HepG2 (cell line): ENCODE measurements around the gene STAT4. TPM values are rescaled to one million over a fixed set of nuclear protein-coding genes. Genes with fewer than 3 reads are reported as not detected.

Experiments
- AKAP8 ChIP-seq: sonication (generic); formaldehyde crosslinking; IDR thresholded peaks from 2 replicates; pipeline ENCODE4 v1.5.1; 2020; ENCODE audit warnings: mild to moderate bottlenecking, missing genetic modification reagents
- DMAP1 ChIP-seq: IDR thresholded peaks from 2 replicates; pipeline ENCODE4 v1.6.1; 2016
- GABPB1 ChIP-seq: IDR thresholded peaks from 2 replicates; pipeline ENCODE4 v1.6.1; 2016; ENCODE audit warnings: mild to moderate bottlenecking, missing genetic modification reagents, moderate library complexity, missing compliant biosample characterization
- HNF4G ChIP-seq, 2 experiments: sonication (generic) in 1 of 2; formaldehyde crosslinking in 1 of 2; IDR thresholded peaks; 2 replicates each; pipeline versions ENCODE4 v1.4.0 to v1.6.1; 2011 to 2020; ENCODE audit warnings: borderline replicate concordance in 2 of 2, low read depth in 2 of 2, mild to moderate bottlenecking in 2 of 2, low read length in 1 of 2, missing genetic modification reagents in 1 of 2, moderate library complexity in 1 of 2
- KAT2B ChIP-seq: fragments of 150-350 bp; IDR thresholded peaks from 2 replicates; pipeline ENCODE4 v1.6.1; 2014; ENCODE audit warnings: low read depth, low read length, borderline replicate concordance
- NR2F6 ChIP-seq, 2 experiments: IDR thresholded peaks; 2 replicates each; pipeline ENCODE4 v1.6.1; 2016; ENCODE audit warnings: antibody characterized with exemption in 1 of 2, mild to moderate bottlenecking in 1 of 2
- RELA ChIP-seq: sonication (generic); formaldehyde crosslinking; IDR thresholded peaks from 2 replicates; pipeline ENCODE4 v1.4.0; 2020; ENCODE audit warnings: missing genetic modification reagents
- SAP130 ChIP-seq: IDR thresholded peaks from 2 replicates; pipeline ENCODE4 v1.6.1; 2016; ENCODE audit warnings: low read depth
- SKI ChIP-seq: fragments of 450-650 bp; IDR thresholded peaks from one replicate; pipeline ENCODE4 v1.6.1; 2018; ENCODE audit warnings: mild to moderate bottlenecking; ENCODE audit not compliant: partially characterized antibody
- TCF12 ChIP-seq, 2 experiments: fragments of 450-650 bp in 1 of 2; sonication (generic) in 1 of 2; formaldehyde crosslinking in 1 of 2; IDR thresholded peaks; 2 replicates each; pipeline versions ENCODE4 v1.6.1 to v1.8.0; 2017 to 2022; ENCODE audit warnings: antibody characterized with exemption in 1 of 2, mild to moderate bottlenecking in 1 of 2, missing genetic modification reagents in 1 of 2, moderate library complexity in 1 of 2
- TEAD2 ChIP-seq: sonication (generic); formaldehyde crosslinking; IDR thresholded peaks from 2 replicates; pipeline ENCODE4 v1.9.0; 2021; ENCODE audit warnings: missing genetic modification reagents
- ZBTB8A ChIP-seq: sonication (generic); formaldehyde crosslinking; IDR thresholded peaks from 2 replicates; pipeline ENCODE4 v1.4.0; 2020; ENCODE audit warnings: mild to moderate bottlenecking, low read depth, missing genetic modification reagents, borderline replicate concordance
- ZNF224 ChIP-seq: sonication (generic); formaldehyde crosslinking; IDR thresholded peaks from 2 replicates; pipeline ENCODE4 v1.5.0; 2020; ENCODE audit warnings: mild to moderate bottlenecking, missing genetic modification reagents
- ZNF232 ChIP-seq: sonication (generic); formaldehyde crosslinking; IDR thresholded peaks from 2 replicates; pipeline ENCODE4 v1.4.0; 2020; ENCODE audit warnings: missing genetic modification reagents, borderline replicate concordance
- ZNF496 ChIP-seq: sonication (generic); formaldehyde crosslinking; IDR thresholded peaks from 2 replicates; pipeline ENCODE4 v1.8.1; 2023; ENCODE audit warnings: mild to moderate bottlenecking, moderate library complexity, missing genetic modification reagents; ENCODE audit not compliant: insufficient replicate concordance
- ZNF615 ChIP-seq: sonication (generic); formaldehyde crosslinking; IDR thresholded peaks from 2 replicates; pipeline ENCODE4 v1.5.0; 2020; ENCODE audit warnings: mild to moderate bottlenecking, missing genetic modification reagents, borderline replicate concordance
- ZNF616 ChIP-seq: sonication (generic); formaldehyde crosslinking; IDR thresholded peaks from 2 replicates; pipeline ENCODE4 v1.5.0; 2020; ENCODE audit warnings: low read depth, mild to moderate bottlenecking, missing genetic modification reagents
- ZNF660 ChIP-seq: sonication (generic); formaldehyde crosslinking; IDR thresholded peaks from 2 replicates; pipeline ENCODE4 v1.5.1; 2020; ENCODE audit warnings: mild to moderate bottlenecking, low read depth, missing genetic modification reagents, borderline replicate concordance
- polyA plus RNA-seq, 8 experiments: library from polyadenylated mRNA; depleted of rRNA in 3 of 8; stranded (reverse) in 7 of 8; unstranded in 1 of 8; fragments of >200 nt; fragmentation: Illumina TruSeq in 4 of 8; extraction: Trizol in 4 of 8; gene quantifications; 2 replicates each; pipeline versions ENCODE4 v1.2.1 to v1.2.3, GENCODE V29; 2011 to 2016; ENCODE audit warnings: low read depth in 4 of 8, missing spikeins in 1 of 8, mixed read lengths in 1 of 8; ENCODE audit not compliant: insufficient read depth in 1 of 8
- total RNA-seq, 5 experiments: library from RNA; depleted of rRNA; stranded (reverse); fragments of >200 nt; fragmentation: Illumina TruSeq; extraction: Trizol; gene quantifications; 2 replicates each; pipeline ENCODE4 v1.2.3, GENCODE V29; 2016; ENCODE audit warnings: low read depth in 1 of 5
- TF ChIP-seq, protein P1 (sequence below): sonication (generic); formaldehyde crosslinking; IDR thresholded peaks from 2 replicates; pipeline ENCODE4 v1.5.1; 2020; ENCODE audit warnings: mild to moderate bottlenecking, missing genetic modification reagents, borderline replicate concordance
- TF ChIP-seq, protein P2 (sequence below): sonication (generic); formaldehyde crosslinking; IDR thresholded peaks from 2 replicates; pipeline ENCODE4 v1.4.0; 2020; ENCODE audit warnings: missing genetic modification reagents, borderline replicate concordance
- TF ChIP-seq, protein P3 (sequence below): sonication (generic); formaldehyde crosslinking; IDR thresholded peaks from 2 replicates; pipeline ENCODE4 v1.4.0; 2020; ENCODE audit warnings: missing genetic modification reagents, borderline replicate concordance

Gene STAT4
- total and polyA plus RNA-seq, 2 of the 13 experiments (the other 11 are each of a cell fraction or from before 2014, with no cell fraction given): 0.37 TPM; not detected in 1

DNA sequence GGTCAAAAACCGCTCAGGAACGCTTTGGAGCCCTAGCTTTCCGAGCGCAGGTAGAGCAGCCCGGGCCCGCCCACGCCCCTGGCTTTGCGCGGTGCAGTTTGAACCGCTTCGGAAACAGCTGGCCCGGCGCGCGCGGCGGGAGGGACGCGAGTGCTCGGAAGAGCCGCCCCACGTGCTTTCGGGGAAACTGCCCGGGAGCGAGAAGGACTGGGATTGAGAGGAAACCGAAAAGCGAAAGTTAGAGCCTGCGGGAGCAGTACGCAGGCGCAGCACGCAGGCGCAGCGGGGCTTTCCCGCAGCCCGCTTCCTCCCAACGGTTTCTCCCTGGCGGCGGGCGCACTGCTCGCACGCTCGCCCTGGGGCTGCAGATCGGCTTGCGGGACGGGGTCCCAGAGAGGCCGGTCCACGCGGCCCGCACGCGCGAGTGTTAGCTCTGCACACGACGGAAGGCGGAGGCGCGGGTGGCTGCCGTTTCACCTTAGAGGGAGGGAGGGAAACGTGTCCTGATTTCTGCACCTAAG is 130.5 kb downstream of the STAT4 start (continued):
- TF ChIP-seq, protein P1, sequence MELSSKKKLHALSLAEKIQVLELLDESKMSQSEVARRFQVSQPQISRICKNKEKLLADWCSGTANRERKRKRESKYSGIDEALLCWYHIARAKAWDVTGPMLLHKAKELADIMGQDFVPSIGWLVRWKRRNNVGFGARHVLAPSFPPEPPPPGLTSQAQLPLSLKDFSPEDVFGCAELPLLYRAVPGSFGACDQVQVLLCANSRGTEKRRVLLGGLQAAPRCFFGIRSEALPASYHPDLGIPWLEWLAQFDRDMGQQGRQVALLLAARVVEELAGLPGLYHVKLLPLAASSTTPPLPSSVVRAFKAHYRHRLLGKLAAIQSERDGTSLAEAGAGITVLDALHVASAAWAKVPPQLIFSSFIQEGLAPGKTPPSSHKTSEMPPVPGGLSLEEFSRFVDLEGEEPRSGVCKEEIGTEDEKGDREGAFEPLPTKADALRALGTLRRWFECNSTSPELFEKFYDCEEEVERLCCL (CRISPR knock-in tag): no peak; the same call in 1 of the 2 replicates
- no peak for TF ChIP-seq TCF12 (IDR thresholded peaks at IDR 0.05)
- TF ChIP-seq TCF12 (CRISPR knock-in tag; IDR thresholded peaks at IDR 0.05): peak; percentile 95
- TF ChIP-seq ZNF660: no peak
- TF ChIP-seq, protein P2, sequence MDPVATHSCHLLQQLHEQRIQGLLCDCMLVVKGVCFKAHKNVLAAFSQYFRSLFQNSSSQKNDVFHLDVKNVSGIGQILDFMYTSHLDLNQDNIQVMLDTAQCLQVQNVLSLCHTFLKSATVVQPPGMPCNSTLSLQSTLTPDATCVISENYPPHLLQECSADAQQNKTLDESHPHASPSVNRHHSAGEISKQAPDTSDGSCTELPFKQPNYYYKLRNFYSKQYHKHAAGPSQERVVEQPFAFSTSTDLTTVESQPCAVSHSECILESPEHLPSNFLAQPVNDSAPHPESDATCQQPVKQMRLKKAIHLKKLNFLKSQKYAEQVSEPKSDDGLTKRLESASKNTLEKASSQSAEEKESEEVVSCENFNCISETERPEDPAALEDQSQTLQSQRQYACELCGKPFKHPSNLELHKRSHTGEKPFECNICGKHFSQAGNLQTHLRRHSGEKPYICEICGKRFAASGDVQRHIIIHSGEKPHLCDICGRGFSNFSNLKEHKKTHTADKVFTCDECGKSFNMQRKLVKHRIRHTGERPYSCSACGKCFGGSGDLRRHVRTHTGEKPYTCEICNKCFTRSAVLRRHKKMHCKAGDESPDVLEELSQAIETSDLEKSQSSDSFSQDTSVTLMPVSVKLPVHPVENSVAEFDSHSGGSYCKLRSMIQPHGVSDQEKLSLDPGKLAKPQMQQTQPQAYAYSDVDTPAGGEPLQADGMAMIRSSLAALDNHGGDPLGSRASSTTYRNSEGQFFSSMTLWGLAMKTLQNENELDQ: peak; percentile 97
- TF ChIP-seq AKAP8 (CRISPR knock-in tag): peak; percentile 90
- peak; percentile 98 for TF ChIP-seq GABPB1 (CRISPR knock-in tag)
- peak; percentile 69; the same call in 1 of the 2 replicates for TF ChIP-seq HNF4G (IDR thresholded peaks at IDR 0.05; ENCODE audit: borderline replicate concordance, low read depth, low read length)
- peak; percentile 93 for TF ChIP-seq HNF4G (CRISPR knock-in tag; IDR thresholded peaks at IDR 0.05; ENCODE audit: borderline replicate concordance, low read depth)
- TF ChIP-seq ZBTB8A (CRISPR knock-in tag): peak; percentile 37; the same call in 1 of the 2 replicates
- peak; percentile 100 for TF ChIP-seq DMAP1 (CRISPR knock-in tag)
- peak; percentile 99 for TF ChIP-seq RELA (CRISPR knock-in tag)
- TF ChIP-seq ZNF496 (CRISPR knock-in tag): peak; percentile 71
- TF ChIP-seq KAT2B: no peak
- TF ChIP-seq ZNF224 (CRISPR knock-in tag): peak; percentile 98
- TF ChIP-seq NR2F6 (IDR thresholded peaks at IDR 0.05): no peak
- TF ChIP-seq NR2F6 (CRISPR knock-in tag; IDR thresholded peaks at IDR 0.05): peak; percentile 87; the same call in 1 of the 2 replicates
- peak; percentile 96 for TF ChIP-seq ZNF615 (CRISPR knock-in tag)
- peak; percentile 98 for TF ChIP-seq ZNF232 (CRISPR knock-in tag)
- TF ChIP-seq ZNF616 (CRISPR knock-in tag): peak; percentile 98
- TF ChIP-seq SKI: peak; percentile 90
- peak; percentile 25; the same call in 1 of the 2 replicates for TF ChIP-seq TEAD2 (CRISPR knock-in tag)
- peak; percentile 100 for TF ChIP-seq SAP130 (CRISPR knock-in tag)
- TF ChIP-seq, protein P3, sequence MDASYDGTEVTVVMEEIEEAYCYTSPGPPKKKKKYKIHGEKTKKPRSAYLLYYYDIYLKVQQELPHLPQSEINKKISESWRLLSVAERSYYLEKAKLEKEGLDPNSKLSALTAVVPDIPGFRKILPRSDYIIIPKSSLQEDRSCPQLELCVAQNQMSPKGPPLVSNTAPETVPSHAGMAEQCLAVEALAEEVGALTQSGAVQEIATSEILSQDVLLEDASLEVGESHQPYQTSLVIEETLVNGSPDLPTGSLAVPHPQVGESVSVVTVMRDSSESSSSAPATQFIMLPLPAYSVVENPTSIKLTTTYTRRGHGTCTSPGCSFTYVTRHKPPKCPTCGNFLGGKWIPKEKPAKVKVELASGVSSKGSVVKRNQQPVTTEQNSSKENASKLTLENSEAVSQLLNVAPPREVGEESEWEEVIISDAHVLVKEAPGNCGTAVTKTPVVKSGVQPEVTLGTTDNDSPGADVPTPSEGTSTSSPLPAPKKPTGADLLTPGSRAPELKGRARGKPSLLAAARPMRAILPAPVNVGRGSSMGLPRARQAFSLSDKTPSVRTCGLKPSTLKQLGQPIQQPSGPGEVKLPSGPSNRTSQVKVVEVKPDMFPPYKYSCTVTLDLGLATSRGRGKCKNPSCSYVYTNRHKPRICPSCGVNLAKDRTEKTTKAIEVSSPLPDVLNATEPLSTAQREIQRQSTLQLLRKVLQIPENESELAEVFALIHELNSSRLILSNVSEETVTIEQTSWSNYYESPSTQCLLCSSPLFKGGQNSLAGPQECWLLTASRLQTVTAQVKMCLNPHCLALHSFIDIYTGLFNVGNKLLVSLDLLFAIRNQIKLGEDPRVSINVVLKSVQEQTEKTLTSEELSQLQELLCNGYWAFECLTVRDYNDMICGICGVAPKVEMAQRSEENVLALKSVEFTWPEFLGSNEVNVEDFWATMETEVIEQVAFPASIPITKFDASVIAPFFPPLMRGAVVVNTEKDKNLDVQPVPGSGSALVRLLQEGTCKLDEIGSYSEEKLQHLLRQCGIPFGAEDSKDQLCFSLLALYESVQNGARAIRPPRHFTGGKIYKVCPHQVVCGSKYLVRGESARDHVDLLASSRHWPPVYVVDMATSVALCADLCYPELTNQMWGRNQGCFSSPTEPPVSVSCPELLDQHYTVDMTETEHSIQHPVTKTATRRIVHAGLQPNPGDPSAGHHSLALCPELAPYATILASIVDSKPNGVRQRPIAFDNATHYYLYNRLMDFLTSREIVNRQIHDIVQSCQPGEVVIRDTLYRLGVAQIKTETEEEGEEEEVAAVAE (CRISPR knock-in tag): peak; percentile 97
